Spleen (tissue), 7 donors: ENCODE data around the gene NCOA6.

Experiments
- POLR2A ChIP-seq, 3 donors: fragments of 450-650 bp; IDR thresholded peaks; one replicate each; pipeline ENCODE4 v1.5.1; 2017; ENCODE audit warnings: antibody characterized with exemption in 3 of 3, mild to moderate bottlenecking in 1 of 3
- POLR2AphosphoS5 ChIP-seq, 3 donors: sonication (generic); formaldehyde crosslinking; IDR thresholded peaks; one replicate each; pipeline ENCODE4 v1.5.1; 2017; ENCODE audit warnings: antibody characterized with exemption in 3 of 3
- TF ChIP-seq, protein P1 (sequence below), 11 experiments: fragments of 200-600 bp in 7 of 11; fragments of 450-650 bp in 4 of 11; sonication (generic) in 4 of 11; IDR thresholded peaks in 8 of 11; conservative IDR thresholded peaks in 3 of 11; 1 replicate in 7 of 11; 2 replicates in 4 of 11; pipeline versions ENCODE4 v1.4.0 to v1.8.0; 2016 to 2021; ENCODE audit warnings: antibody characterized with exemption in 11 of 11, inconsistent platforms in 4 of 11, mild to moderate bottlenecking in 1 of 11
- donor health status: DM: no; HTN: no; CAD: no; lungs with moderate emphysema.
- donor health status: DM: no; HTN: no; CAD: no.
- donor health status: DM: no; HTN: no; CAD: no.

GRCh38 chr20:34849778-34850177 lies 24.3 kb upstream of the NCOA6 start:
- TF ChIP-seq POLR2AphosphoS5 (IDR thresholded peaks at IDR 0.05) (no peak), POLR2A (IDR thresholded peaks at IDR 0.05) (no peak)
- TF ChIP-seq, protein P1, sequence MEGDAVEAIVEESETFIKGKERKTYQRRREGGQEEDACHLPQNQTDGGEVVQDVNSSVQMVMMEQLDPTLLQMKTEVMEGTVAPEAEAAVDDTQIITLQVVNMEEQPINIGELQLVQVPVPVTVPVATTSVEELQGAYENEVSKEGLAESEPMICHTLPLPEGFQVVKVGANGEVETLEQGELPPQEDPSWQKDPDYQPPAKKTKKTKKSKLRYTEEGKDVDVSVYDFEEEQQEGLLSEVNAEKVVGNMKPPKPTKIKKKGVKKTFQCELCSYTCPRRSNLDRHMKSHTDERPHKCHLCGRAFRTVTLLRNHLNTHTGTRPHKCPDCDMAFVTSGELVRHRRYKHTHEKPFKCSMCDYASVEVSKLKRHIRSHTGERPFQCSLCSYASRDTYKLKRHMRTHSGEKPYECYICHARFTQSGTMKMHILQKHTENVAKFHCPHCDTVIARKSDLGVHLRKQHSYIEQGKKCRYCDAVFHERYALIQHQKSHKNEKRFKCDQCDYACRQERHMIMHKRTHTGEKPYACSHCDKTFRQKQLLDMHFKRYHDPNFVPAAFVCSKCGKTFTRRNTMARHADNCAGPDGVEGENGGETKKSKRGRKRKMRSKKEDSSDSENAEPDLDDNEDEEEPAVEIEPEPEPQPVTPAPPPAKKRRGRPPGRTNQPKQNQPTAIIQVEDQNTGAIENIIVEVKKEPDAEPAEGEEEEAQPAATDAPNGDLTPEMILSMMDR (IDR thresholded peaks at IDR 0.05 in 8 of 11, conservative IDR thresholded peaks at IDR 0.05 in 3 of 11) = no peak
